Measurements from ENCODE around the gene RANBP9.
A peak's percentile ranks its signal among the peaks of the same experiment; 100 is the strongest.

The RANBP9 gene

DNA sequence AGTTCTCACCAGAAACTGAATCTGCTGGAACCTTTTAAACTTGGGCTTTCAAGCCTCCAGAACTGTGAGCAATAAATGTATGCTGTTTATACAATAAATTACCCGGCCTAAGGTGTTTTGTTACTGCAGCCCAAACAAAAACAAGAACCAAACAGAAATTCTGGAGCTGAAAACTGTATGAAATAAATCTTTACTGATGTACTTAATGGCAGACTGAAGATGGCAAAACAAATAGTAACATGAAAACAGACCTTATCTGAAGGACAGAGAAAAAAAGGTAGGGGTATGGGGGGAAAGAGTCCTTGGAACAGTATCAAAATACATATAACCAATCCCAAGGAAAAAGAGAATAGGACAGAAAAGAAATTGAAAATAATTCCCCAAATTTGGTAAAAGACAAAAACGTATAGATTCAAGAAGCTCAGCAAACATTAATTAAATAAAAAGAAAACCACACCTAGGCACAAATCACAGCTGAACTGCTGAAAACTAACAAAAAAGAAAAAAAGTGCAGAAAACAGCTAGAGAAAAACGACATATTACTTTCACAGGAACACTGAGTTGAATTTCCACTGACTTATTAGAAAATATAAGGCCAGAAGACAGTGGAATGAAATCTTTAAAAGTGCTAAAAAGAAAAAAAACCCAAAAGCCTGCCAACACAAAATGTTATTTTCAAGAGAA is 48.8 kb downstream of the RANBP9 start:
- H3K4me3 ChIP-seq (ENCODE audit: low read depth, low read length) = no peak overlapping the region
- no peak for DNase-seq (ENCODE audit: low read depth)

DNA sequence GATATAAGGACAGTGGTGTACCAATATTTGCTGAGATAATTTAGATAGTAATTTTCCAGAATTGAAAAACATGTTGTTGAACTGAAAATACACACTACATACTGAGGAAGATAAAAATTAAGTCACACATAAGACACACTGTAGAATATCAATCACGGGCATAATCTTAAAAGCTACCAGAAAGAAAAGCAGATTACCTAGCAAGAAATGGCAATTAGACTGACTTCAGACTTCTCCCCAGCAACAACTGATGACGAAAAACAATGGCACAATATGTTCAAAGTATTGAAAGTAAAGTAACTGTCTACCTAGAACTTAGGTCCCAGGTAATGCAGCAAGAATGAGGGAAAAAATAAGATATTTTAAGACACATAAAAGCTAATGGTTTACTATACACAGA is 50.0 kb downstream of the RANBP9 start:
- DNase-seq (ENCODE audit: low read depth) = no peak
- no peak overlapping the region for H3K4me3 ChIP-seq (ENCODE audit: low read depth, low read length)

DNA sequence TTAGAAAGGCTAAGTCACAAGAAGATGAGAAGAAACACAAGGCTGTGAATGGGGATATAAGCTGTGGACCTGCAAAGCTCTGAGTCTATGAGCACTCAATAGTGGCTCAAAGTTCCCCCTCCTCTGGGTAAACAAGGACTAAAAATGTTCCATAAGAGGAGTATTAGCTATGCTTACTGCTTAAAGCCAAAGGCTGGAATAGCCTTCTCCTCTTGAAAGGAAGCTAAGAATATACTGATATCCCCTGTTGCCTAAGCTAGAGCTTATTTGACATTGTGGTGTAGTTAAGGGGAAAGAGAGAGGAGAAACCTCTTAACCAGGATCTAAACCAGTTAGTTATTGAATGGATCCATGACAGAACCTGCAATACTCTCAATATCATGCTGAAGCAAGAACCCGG is 50.7 kb downstream of the RANBP9 start:
- no peak overlapping the region for H3K4me3 ChIP-seq (ENCODE audit: low read depth, low read length)
- DNase-seq (ENCODE audit: low read depth) = no peak

GRCh38 chr6:13660273-13660672 is 51.4 kb downstream of the RANBP9 start:
- H3K4me3 ChIP-seq (ENCODE audit: low read depth, low read length) = no peak overlapping the region
- no peak for DNase-seq (ENCODE audit: low read depth)

DNA sequence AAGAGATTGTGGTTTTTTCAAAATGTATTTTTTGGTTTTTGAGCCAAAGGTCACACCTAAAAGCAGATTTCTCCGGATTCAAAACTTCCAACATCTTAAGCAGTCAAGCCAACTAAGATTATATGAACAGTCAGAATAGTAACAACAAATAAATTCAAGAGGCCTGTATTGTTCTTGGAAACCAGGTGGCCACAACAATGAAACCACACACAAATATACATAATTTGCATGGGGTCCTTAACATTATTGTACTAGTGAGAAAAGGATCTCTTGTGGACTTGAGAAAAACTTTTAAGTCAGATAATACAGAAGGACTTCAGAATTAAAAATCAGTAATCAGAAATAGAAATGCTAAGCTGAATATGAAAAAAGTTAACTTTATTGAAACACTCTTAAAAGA is 55.9 kb downstream of the RANBP9 start:
- DNase-seq (ENCODE audit: low read depth) = no peak
- H3K4me3 ChIP-seq (ENCODE audit: low read depth, low read length) = no peak overlapping the region

GRCh38 chr6:13654496-13654895 is 57.1 kb downstream of the RANBP9 start:
- H3K4me3 ChIP-seq (ENCODE audit: low read depth, low read length) = no peak overlapping the region
- DNase-seq (ENCODE audit: low read depth) = no peak

DNA sequence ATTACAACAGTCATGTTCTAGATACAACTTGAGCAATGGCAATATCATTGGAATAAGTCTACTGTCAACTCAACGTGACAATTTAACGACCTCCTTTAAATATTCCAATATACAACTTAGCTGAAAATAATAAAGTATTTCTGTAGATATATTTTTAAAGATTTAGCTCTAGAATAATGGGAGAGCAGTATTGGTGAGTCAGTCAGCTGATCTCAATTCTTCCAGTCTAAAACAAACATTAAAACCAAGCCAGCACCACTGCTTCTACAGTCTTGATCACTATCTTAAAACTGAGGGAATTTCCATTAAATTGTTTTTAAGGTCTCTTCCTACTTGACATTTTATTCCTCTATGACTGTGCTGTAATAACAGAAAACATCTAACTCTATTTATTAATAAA is 58.3 kb downstream of the RANBP9 start:
- H3K4me3 ChIP-seq (ENCODE audit: low read depth, low read length) = no peak overlapping the region
- no peak for DNase-seq (ENCODE audit: low read depth)

- H3K4me3 ChIP-seq (ENCODE audit: low read depth, low read length) = no peak overlapping the region
- no peak for DNase-seq (ENCODE audit: low read depth)
These were observed 62.2 kb downstream of the RANBP9 start for GRCh38 chr6:13649393-13649792.

GRCh38 chr6:13648850-13649249 is 62.8 kb downstream of the RANBP9 start:
- DNase-seq (ENCODE audit: low read depth) = no peak
- H3K4me3 ChIP-seq (ENCODE audit: low read depth, low read length) = no peak overlapping the region

- no peak overlapping the region for H3K4me3 ChIP-seq (ENCODE audit: low read depth, low read length)
- DNase-seq (ENCODE audit: low read depth) = no peak
These were observed 68.5 kb downstream of the RANBP9 start for GRCh38 chr6:13643125-13643524.

DNA sequence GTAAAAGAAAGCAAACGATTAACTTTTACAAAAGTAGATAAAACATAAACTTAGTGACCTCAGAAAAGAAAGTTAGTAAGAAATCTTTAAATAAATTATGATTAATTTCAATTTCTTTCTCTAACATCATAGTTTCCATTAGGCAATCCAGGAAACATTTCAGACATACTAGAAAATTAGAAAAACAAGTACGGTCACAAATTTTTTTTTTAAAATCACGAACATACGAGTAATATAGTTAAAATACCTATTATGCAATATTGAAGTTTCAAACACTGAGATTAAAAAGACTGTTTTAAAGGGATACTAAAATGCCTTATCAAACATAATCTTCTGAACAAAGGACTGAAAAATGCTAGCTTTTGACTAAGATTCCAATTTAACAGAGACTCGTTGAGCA is 70.3 kb downstream of the RANBP9 start:
- no peak overlapping the region for H3K4me3 ChIP-seq (ENCODE audit: low read depth, low read length)
- no peak for DNase-seq (ENCODE audit: low read depth)

DNA sequence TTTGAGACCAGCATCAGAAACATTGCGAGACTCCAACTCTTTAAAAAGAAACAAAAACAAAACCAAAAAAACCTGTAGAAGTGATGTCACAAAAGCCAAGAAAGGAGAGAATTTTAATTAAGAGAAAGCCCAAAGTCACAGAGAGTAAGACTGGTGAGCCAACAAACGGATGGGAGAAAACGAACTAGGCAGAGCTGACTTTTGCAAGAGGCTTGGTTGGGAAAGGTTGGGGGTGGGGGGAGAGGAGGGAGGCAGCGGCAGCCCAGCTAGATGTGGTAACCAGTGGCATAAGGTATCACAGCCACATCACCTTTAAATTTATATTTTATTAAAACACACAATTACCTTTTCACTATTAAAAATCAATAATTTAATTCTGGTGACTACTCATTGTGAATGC is 73.0 kb downstream of the RANBP9 start:
- DNase-seq (ENCODE audit: low read depth) = no peak
- no peak overlapping the region for H3K4me3 ChIP-seq (ENCODE audit: low read depth, low read length)

GRCh38 chr6:13638014-13638413 is 73.6 kb downstream of the RANBP9 start:
- no peak overlapping the region for H3K4me3 ChIP-seq (ENCODE audit: low read depth, low read length)
- no peak for DNase-seq (ENCODE audit: low read depth)

DNA sequence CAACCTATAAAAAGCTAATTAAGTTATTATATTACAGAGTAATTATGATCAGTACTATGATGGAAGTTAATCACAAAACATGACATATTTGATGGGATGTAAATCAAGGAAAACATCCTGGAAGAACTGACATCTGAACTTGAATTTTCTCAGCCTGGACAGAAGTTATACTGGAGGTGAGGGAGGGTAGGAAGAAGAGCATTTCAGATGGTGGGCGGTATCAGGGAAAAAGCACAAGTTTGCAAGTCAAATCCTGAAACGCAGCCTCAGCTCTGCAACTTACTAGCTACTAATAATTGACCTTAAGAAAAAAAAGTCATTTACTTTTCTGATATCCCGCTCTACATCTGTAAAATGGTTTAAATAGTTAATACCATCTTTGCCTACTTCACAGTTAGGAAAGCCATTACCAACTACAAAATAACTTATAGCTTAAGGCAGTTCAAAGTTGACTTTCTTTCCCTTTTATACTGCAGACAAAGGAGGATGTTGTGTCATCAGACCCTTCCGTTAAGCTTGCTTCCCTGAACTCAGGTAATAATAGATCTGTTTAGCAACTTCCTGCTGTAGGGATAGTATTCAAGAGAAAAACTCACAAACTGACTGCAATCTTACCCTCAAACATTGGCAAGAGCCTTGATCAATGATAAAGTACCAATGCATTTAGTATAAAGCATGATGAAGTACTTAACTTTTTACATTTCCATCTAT is 75.5 kb downstream of the RANBP9 start:
- H3K4me3 ChIP-seq (ENCODE audit: low read depth, low read length) = no peak overlapping the region
- DNase-seq (ENCODE audit: low read depth) = no peak

DNA sequence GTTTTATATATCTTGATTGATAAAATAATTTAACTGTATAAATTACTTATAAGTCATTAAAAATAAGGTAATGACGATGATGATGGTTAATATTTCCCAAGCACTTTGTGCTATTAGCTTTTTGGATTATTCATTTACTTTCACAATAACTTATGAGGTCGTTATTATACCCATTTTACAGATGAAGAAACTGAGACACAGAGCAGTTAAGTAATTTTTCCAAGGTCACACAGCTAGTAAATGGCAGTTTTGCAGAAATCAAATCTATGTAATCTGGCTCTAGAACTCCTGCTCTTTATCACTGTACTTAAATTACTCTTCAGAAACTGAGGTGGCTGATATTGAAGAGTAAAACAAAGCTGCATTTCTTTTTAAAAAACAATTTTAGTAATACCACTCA is 78.3 kb downstream of the RANBP9 start:
- H3K4me3 ChIP-seq (ENCODE audit: low read depth, low read length) = no peak overlapping the region
- no peak for DNase-seq (ENCODE audit: low read depth)

GRCh38 chr6:13630499-13630898 is 81.1 kb downstream of the RANBP9 start:
- DNase-seq (ENCODE audit: low read depth) = no peak
- no peak overlapping the region for H3K4me3 ChIP-seq (ENCODE audit: low read depth, low read length)

DNA sequence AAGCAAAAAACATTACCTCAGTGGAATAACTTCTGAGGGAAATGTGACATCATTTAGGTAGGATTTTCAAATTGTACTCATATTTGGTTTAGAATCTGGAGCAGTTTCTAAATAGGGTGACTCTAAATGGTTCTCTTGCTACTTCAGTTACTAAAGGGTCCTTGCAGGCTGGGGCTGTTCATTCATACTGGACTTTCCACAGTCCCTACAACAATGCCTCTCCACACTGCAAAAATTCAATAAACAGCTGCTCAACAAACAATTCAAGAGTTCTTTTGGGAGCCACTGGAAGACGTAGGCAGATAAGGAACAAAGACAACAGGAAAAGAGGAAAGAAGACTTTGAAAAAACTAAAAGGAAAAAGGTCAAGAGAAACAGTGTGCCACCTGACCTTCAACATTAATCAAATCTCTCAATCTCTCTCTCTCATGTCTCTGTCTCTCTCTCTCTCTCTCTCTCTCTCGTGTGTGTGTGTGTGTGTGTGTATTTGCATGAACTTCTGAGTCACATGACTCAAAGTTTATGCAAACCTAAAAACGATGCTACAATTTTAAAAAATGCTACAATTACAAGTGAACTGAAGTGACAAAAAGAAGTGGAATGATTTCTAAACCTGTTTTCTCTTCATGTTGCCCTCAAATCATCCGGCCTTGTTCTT is 82.0 kb downstream of the RANBP9 start:
- no peak overlapping the region for H3K4me3 ChIP-seq (ENCODE audit: low read depth, low read length)
- DNase-seq (ENCODE audit: low read depth) = no peak

DNA sequence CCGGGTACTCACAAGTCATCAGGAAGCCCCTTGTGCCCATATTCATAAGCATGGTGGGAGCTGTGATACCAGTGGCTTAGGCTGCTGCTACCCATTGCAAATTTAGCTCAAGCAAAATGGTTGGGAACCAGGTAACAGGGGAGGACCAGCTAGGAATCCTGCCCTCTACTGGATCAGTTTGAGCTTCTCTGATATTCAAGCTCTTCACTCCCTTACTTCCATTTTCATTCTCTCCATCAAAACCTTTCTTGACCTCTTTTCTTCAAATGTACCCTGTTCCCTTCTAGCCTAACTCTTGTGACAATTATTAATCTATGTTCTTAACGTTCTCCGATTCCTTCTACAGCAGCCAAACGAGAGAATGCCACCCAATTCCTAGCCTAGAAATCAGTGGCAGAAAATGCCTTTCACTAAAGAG is 86.8 kb downstream of the RANBP9 start:
- H3K4me3 ChIP-seq (ENCODE audit: low read depth, low read length) = no peak overlapping the region
- no peak for DNase-seq (ENCODE audit: low read depth)

DNA sequence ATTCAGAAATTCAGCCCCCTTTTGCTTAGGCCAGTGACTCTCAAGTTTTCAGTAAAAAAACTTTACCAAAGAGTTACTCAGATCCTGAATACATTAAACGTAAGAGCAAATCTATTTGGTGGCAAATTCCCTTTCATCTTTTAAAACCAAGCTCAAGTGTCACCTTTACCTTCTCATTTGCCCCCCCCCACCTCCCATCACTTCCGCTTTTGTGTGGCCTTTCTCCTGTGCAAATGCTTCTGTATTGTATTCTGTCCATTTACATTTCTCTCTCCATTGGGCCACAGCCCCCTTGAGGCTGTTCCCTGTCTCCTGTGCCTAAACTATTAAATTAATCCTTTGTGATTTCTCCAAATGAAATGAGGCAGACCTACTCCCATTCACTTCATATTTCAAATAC is 94.6 kb downstream of the RANBP9 start:
- DNase-seq (ENCODE audit: low read depth) = no peak
- no peak overlapping the region for H3K4me3 ChIP-seq (ENCODE audit: low read depth, low read length)

GRCh38 chr6:13615792-13616120 is 95.9 kb downstream of the RANBP9 start:
- DNase-seq (ENCODE audit: low read depth) = no peak
- peak overlapping the region; percentile 71 for H3K4me3 ChIP-seq (ENCODE audit: low read depth, low read length)

All from skeletal muscle cell (primary cell).